ENCODE results near the gene NR1D2. TPM values are rescaled to one million over a fixed set of nuclear protein-coding genes. Genes with fewer than 3 reads are reported as not detected.
A peak's percentile ranks its signal among the peaks of the same experiment; 100 is the strongest.

Gene NR1D2
- total and polyA plus RNA-seq, 2 donors (not counting 1 experiment from before 2014, with no cell fraction given) = 9.9 to 58.2 TPM

- Histone ChIP-seq H2AFZ (ENCODE audit: insufficient read depth, low read depth, low read length, poor library complexity, severe bottlenecking) (no peak overlapping the region), H3K9ac (ENCODE audit: low read length) (no peak overlapping the region), H3K27me3 (replicated peaks in 1 of 4; ENCODE audit: control extremely low read depth in 1 of 4, control insufficient read depth in 3 of 4, insufficient read depth in 4 of 4, low read length in 3 of 4) (no peaks in the 10 kb centered on the region), H3K9me3 (ENCODE audit: control extremely low read depth in 1 of 3, control insufficient read depth in 2 of 3, insufficient read depth in 1 of 3, low read length in 2 of 3) (no peaks in the 10 kb centered on the region), H3K4me3 (ENCODE audit: control extremely low read depth in 1 of 5, extremely low read depth in 1 of 5, insufficient read depth in 1 of 5, low read depth in 2 of 5, low read length in 4 of 5) (no peak overlapping the region), H3K4me1 (ENCODE audit: control insufficient read depth in 2 of 2, insufficient read depth in 2 of 2, low read length in 2 of 2) (peaks cover 28 to 29% of the 10 kb centered on the region in 2 donors), H3K4me2 (replicated peaks; ENCODE audit: low read depth, low read length, poor library complexity, severe bottlenecking) (no peak overlapping the region), H4K20me1 (ENCODE audit: control insufficient read depth, insufficient read depth, low read length, poor library complexity, severe bottlenecking) (peaks cover 39% of the 10 kb centered on the region), H3K79me2 (ENCODE audit: control insufficient read depth, insufficient read depth, low read length) (peaks cover 19% of the 10 kb centered on the region), H3K36me3 (replicated peaks in 1 of 2; ENCODE audit: control extremely low read depth in 1 of 2, control insufficient read depth in 1 of 2, extremely low read depth in 1 of 2, insufficient read depth in 2 of 2, low read length in 1 of 2) (peaks cover 5 to 48% of the 10 kb centered on the region in 2 experiments), H3K27ac (ENCODE audit: low read length in 2 of 2) (peak overlapping the region in 1 of 2 donors; percentile 27)
- intact Hi-C loops (cut with micrococcal nuclease) = no loop called here
- DNase-seq (no peak), ATAC-seq (ENCODE audit: low read depth) (no peak)
- no peaks in the 10 kb centered on the region for H3K27me3 Mint-ChIP-seq
- ChIA-PET POLR2A (interaction anchor here (0.6 to 1.0 kb wide), 2 partner anchors 9 to 783 kb away, joined by 3 to 4 read pairs; no protein-coding TSS in a partner anchor), CTCF (no interaction called here)
- H3K4me3 Mint-ChIP-seq = no peak overlapping the region
- H3K4me1 Mint-ChIP-seq = peaks cover 40% of the 10 kb centered on the region
- WGBS (ENCODE audit: insufficient coverage) = 100% methylated on average over 1 of the region's 3 CpGs
- TF ChIP-seq EZH2 (IDR thresholded peaks at IDR 0.05; ENCODE audit: borderline replicate concordance, insufficient read depth, low read depth, low read length, poor library complexity, severe bottlenecking) = no peak
- no peak for TF ChIP-seq CTCF (IDR thresholded peaks at IDR 0.05)
- no peak overlapping the region for H3K27ac Mint-ChIP-seq
- no peaks in the 10 kb centered on the region for H3K9me3 Mint-ChIP-seq (ENCODE audit: insufficient read depth)
These were observed 24.0 kb upstream of the NR1D2 start for GRCh38 chr3:23921052-23921511.

GRCh38 chr3:23923786-23924185 lies 21.3 kb upstream of the NR1D2 start:
- CTCF ChIA-PET = interaction anchor here (1.9 kb wide), 1 partner anchor 14 kb away, joined by 4 read pairs; no protein-coding TSS in a partner anchor
- WGBS (ENCODE audit: insufficient coverage) = no CpG with 5 or more reads among the region's 2 CpGs
- Histone ChIP-seq H3K4me2 (replicated peaks; ENCODE audit: low read depth, low read length, poor library complexity, severe bottlenecking) (no peak overlapping the region), H3K9ac (ENCODE audit: low read length) (no peak overlapping the region), H3K9me3 (ENCODE audit: control extremely low read depth in 1 of 3, control insufficient read depth in 2 of 3, insufficient read depth in 1 of 3, low read length in 2 of 3) (no peaks in the 10 kb centered on the region), H4K20me1 (ENCODE audit: control insufficient read depth, insufficient read depth, low read length, poor library complexity, severe bottlenecking) (peaks cover 21% of the 10 kb centered on the region), H3K4me1 (ENCODE audit: control insufficient read depth in 2 of 2, insufficient read depth in 2 of 2, low read length in 2 of 2) (peaks cover 17 to 18% of the 10 kb centered on the region in 2 donors), H2AFZ (ENCODE audit: insufficient read depth, low read depth, low read length, poor library complexity, severe bottlenecking) (no peak overlapping the region), H3K27me3 (replicated peaks in 1 of 4; ENCODE audit: control extremely low read depth in 1 of 4, control insufficient read depth in 3 of 4, insufficient read depth in 4 of 4, low read length in 3 of 4) (no peaks in the 10 kb centered on the region), H3K27ac (ENCODE audit: low read length in 2 of 2) (no peak overlapping the region), H3K36me3 (replicated peaks in 1 of 2; ENCODE audit: control extremely low read depth in 1 of 2, control insufficient read depth in 1 of 2, extremely low read depth in 1 of 2, insufficient read depth in 2 of 2, low read length in 1 of 2) (peaks cover 4 to 36% of the 10 kb centered on the region in 2 experiments), H3K79me2 (ENCODE audit: control insufficient read depth, insufficient read depth, low read length) (no peaks in the 10 kb centered on the region), H3K4me3 (ENCODE audit: control extremely low read depth in 1 of 5, extremely low read depth in 1 of 5, insufficient read depth in 1 of 5, low read depth in 2 of 5, low read length in 4 of 5) (no peak overlapping the region)
- TF ChIP-seq CTCF (IDR thresholded peaks at IDR 0.05) = no peak
- TF ChIP-seq EZH2 (IDR thresholded peaks at IDR 0.05; ENCODE audit: borderline replicate concordance, insufficient read depth, low read depth, low read length, poor library complexity, severe bottlenecking) = no peak
- intact Hi-C loops (cut with micrococcal nuclease) = no loop called here
- DNase-seq (no peak), ATAC-seq (ENCODE audit: low read depth) (no peak)
- Mint-ChIP-seq H3K4me3 (no peak overlapping the region), H3K9me3 (ENCODE audit: insufficient read depth) (no peaks in the 10 kb centered on the region), H3K27me3 (no peaks in the 10 kb centered on the region), H3K27ac (no peak overlapping the region), H3K4me1 (peaks cover 20% of the 10 kb centered on the region)
- POLR2A ChIA-PET = interaction anchor here (0.6 kb wide), 1 partner anchor 117 kb away, joined by 3 read pairs; no protein-coding TSS in a partner anchor
